GM21360 (cell line): ENCODE measurements around the gene PTTG1.

Experiments
- ATAC-seq: cut with Tn5 transposase; IDR thresholded peaks from one replicate; pipeline ENCODE4 v1.9.1; 2021; ENCODE audit warnings: mild to moderate bottlenecking, moderate library complexity; ENCODE audit not compliant: unreplicated experiment

PTTG1 gene

DNA sequence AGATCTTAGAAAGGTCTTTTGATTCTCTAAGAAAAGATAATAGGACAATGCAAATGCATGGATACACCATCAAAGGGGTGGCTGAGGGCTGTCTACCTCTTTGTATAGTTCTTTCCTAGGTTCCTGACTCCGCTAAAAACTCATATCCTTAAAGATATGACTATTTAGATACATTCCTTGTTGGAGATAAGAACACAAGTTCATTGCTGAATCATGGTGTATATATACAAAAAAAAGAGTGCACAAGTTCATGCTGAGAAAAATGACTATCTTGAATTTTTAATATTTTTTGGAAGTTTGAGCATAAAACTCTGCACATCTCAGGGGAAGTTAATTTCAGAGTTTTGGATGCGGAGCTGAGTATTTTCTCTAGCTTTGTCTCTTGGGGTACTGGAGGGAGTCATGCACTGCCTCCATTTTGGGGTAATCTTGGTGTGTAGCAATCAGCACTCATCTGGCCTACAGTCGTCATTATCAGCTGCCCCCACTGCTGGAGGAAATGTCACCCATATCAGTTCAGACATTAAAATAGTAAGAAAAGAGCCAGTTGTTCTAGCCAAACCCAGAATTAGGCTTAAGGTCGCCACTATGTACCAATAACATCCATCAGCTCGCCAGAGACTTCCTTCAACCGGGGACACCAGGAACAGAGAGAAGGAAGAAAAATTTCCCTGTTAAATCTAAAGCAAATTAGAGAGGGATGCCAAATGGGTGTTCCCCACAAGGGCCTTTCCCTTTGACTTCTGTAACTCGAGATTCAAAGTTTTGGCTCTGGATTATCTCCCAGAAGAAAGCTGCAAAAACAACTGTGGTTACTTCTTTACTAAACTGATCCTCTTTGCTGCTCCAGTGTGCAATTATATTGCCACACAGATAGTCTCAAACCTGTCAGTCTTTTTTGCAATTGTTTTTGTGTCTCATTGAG is 49.0 kb downstream of the PTTG1 start:
- ATAC-seq, result no peak

- ATAC-seq, result no peak
Measured at GRCh38 chr5:160471761-160472160, 50.1 kb downstream of the PTTG1 start.

GRCh38 chr5:160472482-160472881 is 50.8 kb downstream of the PTTG1 start:
- ATAC-seq, result no peak

GRCh38 chr5:160473681-160474080 is 52.0 kb downstream of the PTTG1 start:
- ATAC-seq, result no peak

DNA sequence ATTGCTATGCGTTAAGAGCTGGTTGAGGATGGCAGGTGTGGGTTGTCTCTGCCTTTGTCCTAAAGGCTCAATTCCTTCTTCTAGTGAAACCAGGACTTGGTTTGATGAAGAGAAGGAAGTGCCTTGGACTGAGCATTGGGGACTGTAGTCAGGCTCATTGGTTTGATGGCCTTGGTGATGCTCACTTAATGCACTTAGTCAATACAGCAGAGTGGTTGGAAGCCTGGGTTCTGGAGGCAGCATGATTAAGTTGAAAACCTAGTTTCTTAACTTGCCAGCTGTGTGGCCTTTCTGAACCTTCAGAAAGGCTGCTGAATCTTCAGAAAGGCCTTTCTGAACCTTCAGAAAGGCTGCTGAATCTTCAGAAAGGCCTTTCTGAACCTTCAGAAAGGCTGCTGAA is 52.4 kb downstream of the PTTG1 start:
- ATAC-seq, result no peak

DNA sequence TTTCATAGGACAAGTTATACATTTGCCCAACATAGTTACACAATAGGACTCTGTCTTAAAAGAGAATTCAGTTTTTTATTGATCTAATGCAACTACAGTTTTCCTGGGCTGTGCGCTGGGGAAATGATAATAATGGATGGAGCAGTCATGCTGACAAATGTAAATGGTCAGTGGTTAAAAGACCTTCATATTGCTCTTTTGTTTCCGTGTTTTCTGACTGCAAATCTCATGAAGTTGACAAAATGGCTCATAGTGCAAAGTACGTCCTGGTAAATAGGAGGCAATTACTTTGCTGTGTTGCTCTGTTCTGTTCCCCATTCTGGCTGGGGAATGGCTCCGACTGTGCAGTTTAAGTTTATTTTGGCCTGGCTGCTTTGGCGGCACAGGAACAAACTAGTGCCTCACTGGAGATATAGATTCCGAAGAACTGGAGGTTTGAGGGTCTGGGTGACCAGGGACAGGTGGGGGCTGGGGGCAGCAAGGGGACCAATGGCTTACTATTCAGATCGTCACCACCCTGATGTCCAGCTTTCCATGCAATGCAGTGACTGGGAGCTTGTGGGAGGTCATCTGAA is 54.3 kb downstream of the PTTG1 start:
- no peak for ATAC-seq

- no peak for ATAC-seq
Measured at GRCh38 chr5:160477266-160477970, 55.8 kb downstream of the PTTG1 start.

DNA sequence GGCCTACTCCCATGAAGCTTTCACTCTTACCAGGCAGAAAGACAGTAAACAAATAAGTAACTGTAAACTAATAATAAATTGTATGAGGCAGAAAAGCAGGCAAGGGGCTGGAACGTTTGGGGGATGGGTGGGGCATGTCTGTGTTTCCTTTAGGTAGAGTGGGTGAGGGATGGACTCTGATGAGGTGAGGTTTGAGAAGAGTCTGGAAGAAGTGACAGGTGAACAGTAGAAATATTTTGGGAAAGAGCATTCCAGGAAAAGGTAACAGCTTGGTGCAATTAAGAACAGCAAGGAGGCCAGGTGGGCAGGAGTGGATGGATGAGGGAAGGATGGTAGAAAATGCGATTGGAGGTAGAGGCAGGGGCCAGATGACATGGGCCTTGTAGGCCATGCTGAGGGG is 56.5 kb downstream of the PTTG1 start:
- ATAC-seq, result no peak
